PC-3 (cell line): Measurements from ENCODE around the gene RRP9. TPM values are rescaled to one million over a fixed set of nuclear protein-coding genes. Genes with fewer than 3 reads are reported as not detected.

Experiments used
- ATAC-seq: fragments of 200-7000 bp; cut with Tn5 transposase; 2 replicates; pipeline ENCODE4 v1.9.1; 2020; ENCODE audit warnings: mild to moderate bottlenecking, moderate library complexity
- BruUV-seq: library from RNA; stranded (reverse); fragments of 400-500 nt; replicated peaks from 2 replicates; lab custom pipeline; 2021; lab: Mats Ljungman, UMichigan
- CTCF ChIA-PET: fragments of 300-600 bp; sonication (Branson Sonifier 250); formaldehyde crosslinking; loops from one replicate; lab custom pipeline; 2022; ENCODE audit warnings: antibody characterized with exemption; lab: Charles Lee
- POLR2A ChIA-PET: fragments of 300-600 bp; sonication (Branson Sonifier 250); formaldehyde crosslinking; loops from one replicate; lab custom pipeline; 2022; ENCODE audit warnings: antibody characterized with exemption; ENCODE audit not compliant: unreplicated experiment; lab: Charles Lee
- DNase-seq: peaks from one replicate; pipeline ENCODE4 v3.0.0-alpha.2; 2015
- H2AFZ ChIP-seq: fragments of 300-600 bp; sonication (generic); 2 replicates; pipeline ENCODE4 v1.6.0; 2016; ENCODE audit warnings: antibody characterized with exemption, low read length
- H3F3A ChIP-seq: fragments of 300-600 bp; sonication (generic); one replicate; pipeline ENCODE4 v1.6.0; 2017; ENCODE audit warnings: antibody characterized with exemption, low read length, control low read depth, mild to moderate bottlenecking; ENCODE audit not compliant: unreplicated experiment
- H3K27ac ChIP-seq: fragments of 300-600 bp; sonication (generic); 2 replicates; pipeline ENCODE4 v1.5.1; 2016; ENCODE audit warnings: mild to moderate bottlenecking, low read length
- H3K27me3 ChIP-seq: fragments of 300-600 bp; sonication (generic); 2 replicates; pipeline ENCODE4 v1.6.1; 2016; ENCODE audit warnings: low read length, mixed read lengths
- H3K36me3 ChIP-seq: fragments of 300-600 bp; sonication (generic); 2 replicates; pipeline ENCODE4 v1.6.1; 2016; ENCODE audit warnings: low read depth, mixed run types, low read length, mixed read lengths
- H3K4me1 ChIP-seq: fragments of 300-600 bp; sonication (generic); 2 replicates; pipeline ENCODE4 v1.5.1; 2016; ENCODE audit warnings: low read length; ENCODE audit not compliant: insufficient read depth
- H3K4me2 ChIP-seq: fragments of 300-600 bp; sonication (generic); 2 replicates; pipeline ENCODE4 v1.6.0; 2016; ENCODE audit warnings: low read length
- H3K4me3 ChIP-seq: fragments of 300-600 bp; sonication (generic); 2 replicates; pipeline ENCODE4 v1.5.1; 2016; ENCODE audit warnings: mild to moderate bottlenecking, low read length, mixed read lengths
- H3K79me2 ChIP-seq: fragments of 300-600 bp; sonication (generic); 2 replicates; pipeline ENCODE4 v1.6.1; 2017; ENCODE audit warnings: low read length, mixed read lengths
- H3K9ac ChIP-seq: fragments of 300-600 bp; sonication (generic); 2 replicates; pipeline ENCODE4 v1.6.0; 2016; ENCODE audit warnings: mild to moderate bottlenecking, low read length
- H3K9me2 ChIP-seq: fragments of 300-600 bp; sonication (generic); replicated peaks from 2 replicates; pipeline ENCODE4 v1.6.1; 2016; ENCODE audit warnings: mixed run types, low read length, mixed read lengths
- H3K9me3 ChIP-seq: fragments of 300-600 bp; sonication (generic); 2 replicates; pipeline ENCODE4 v1.6.1; 2016; ENCODE audit warnings: low read length, mixed read lengths
- H4K20me1 ChIP-seq: fragments of 300-600 bp; sonication (generic); 2 replicates; pipeline ENCODE4 v1.6.1; 2016; ENCODE audit warnings: low read length, mixed read lengths
- EZH2 ChIP-seq: fragments of 300-600 bp; sonication (generic); IDR thresholded peaks from one replicate; pipeline ENCODE4 v1.6.1; 2017; ENCODE audit warnings: antibody characterized with exemption, mild to moderate bottlenecking, low read length; ENCODE audit not compliant: unreplicated experiment
- EZH2phosphoT487 ChIP-seq: fragments of 300-600 bp; sonication (generic); IDR thresholded peaks from 2 replicates; pipeline ENCODE4 v1.6.1; 2018; ENCODE audit warnings: mild to moderate bottlenecking, antibody characterized with exemption, low read length, borderline replicate concordance
- intact Hi-C: fragments of 100-400 bp; cut with micrococcal nuclease; formaldehyde crosslinking; loops from 2 replicates; pipeline ENCODE4 v1.9.0; 2023
- total RNA-seq: library from RNA; depleted of rRNA; stranded (reverse); fragments of >200 nt; gene quantifications from 2 replicates; pipeline ENCODE4 v1.2.3, GENCODE V29; 2014
- TF ChIP-seq, protein P1 (sequence below): fragments of 300-600 bp; sonication (generic); conservative IDR thresholded peaks from 2 replicates; pipeline ENCODE4 v1.5.1; 2017; ENCODE audit warnings: antibody characterized with exemption, low read depth, mild to moderate bottlenecking, low read length

The RRP9 gene
- total RNA-seq, 1 experiment from 2014 or later: 95.0 TPM

DNA sequence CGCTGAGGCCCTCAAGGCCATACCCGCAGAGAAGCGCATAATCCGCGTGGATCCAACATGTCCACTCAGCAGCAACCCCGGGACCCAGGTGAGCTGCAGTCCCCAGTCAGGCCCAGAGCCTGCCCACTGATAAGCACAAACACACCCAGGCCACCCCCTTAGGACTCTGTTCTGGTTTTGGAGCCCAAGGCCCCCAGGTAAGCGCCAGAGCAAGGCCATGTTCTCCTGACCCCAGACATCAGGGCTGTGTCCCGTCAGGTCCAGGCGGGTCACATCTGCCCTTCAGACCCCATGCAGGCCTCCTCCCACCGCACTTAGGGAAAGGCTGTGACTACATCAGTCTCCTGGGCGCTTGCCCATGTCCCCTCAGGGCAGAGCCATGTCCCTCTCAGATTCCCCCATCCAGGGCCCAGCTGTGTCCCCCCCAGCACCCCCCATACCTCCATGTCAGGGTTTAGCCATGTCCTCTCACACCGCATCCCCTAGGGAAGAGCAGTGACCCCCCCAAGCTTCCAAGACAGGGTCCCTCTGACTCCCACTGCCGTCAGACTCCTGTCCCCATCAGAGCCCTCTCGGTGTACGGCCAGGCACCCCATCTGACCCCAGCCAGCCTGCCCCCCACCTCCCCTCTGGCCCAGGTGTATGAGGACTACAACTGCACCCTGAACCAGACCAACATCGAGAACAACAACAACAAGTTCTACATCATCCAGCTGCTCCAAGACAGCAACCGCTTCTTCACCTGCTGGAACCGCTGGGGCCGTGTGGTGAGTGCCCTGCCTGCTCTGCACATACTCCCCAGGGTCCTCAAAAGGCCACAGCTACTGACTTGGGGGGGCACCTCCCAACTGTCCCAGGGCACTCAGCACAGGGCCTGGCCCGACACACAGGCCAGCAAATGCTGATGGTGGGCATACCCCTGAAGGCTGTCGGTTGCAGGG is 2.0 kb upstream of the RRP9 start:
- Histone ChIP-seq H3K4me2 (peak overlapping the region; percentile 81), H3K36me3 (peaks cover 10% of the 10 kb centered on the region; the same call in 1 of the 2 replicates), H3K27me3 (no peaks in the 10 kb centered on the region), H3K79me2 (peaks cover 30% of the 10 kb centered on the region), H2AFZ (no peak overlapping the region), H3K4me1 (peaks cover 33% of the 10 kb centered on the region), H4K20me1 (peaks cover 24% of the 10 kb centered on the region), H3F3A (no peaks in the 10 kb centered on the region), H3K9me3 (no peaks in the 10 kb centered on the region), H3K9me2 (no peaks in the 10 kb centered on the region), H3K9ac (peak overlapping the region; percentile 84), H3K27ac (peak overlapping the region; percentile 81), H3K4me3 (no peak overlapping the region)
- ChIA-PET CTCF (interaction anchor here (0.6 to 2.8 kb wide), 2 partner anchors 8 to 30 kb away, joined by 4 to 46 read pairs; partner anchors contain the start of genes ABHD14A and ABHD14B), POLR2A (interaction anchor here (0.5 to 1.2 kb wide), 8 partner anchors 22 to 1600 kb away, joined by 3 to 26 read pairs (median 4); partner anchors contain the start of genes ACY1 and DCAF1)
- TF ChIP-seq, protein P1, sequence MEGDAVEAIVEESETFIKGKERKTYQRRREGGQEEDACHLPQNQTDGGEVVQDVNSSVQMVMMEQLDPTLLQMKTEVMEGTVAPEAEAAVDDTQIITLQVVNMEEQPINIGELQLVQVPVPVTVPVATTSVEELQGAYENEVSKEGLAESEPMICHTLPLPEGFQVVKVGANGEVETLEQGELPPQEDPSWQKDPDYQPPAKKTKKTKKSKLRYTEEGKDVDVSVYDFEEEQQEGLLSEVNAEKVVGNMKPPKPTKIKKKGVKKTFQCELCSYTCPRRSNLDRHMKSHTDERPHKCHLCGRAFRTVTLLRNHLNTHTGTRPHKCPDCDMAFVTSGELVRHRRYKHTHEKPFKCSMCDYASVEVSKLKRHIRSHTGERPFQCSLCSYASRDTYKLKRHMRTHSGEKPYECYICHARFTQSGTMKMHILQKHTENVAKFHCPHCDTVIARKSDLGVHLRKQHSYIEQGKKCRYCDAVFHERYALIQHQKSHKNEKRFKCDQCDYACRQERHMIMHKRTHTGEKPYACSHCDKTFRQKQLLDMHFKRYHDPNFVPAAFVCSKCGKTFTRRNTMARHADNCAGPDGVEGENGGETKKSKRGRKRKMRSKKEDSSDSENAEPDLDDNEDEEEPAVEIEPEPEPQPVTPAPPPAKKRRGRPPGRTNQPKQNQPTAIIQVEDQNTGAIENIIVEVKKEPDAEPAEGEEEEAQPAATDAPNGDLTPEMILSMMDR: no peak
- TF ChIP-seq EZH2phosphoT487: no peak
- TF ChIP-seq EZH2: no peak
- DNase-seq (no peak), ATAC-seq (no peak)
- BruUV-seq: no TSS peak
- intact Hi-C loops: loop anchor here (2.0 to 5.0 kb wide), 3 partner anchors 39 to 271 kb away; partner anchors contain the start of genes ACY1 and TEX264

DNA sequence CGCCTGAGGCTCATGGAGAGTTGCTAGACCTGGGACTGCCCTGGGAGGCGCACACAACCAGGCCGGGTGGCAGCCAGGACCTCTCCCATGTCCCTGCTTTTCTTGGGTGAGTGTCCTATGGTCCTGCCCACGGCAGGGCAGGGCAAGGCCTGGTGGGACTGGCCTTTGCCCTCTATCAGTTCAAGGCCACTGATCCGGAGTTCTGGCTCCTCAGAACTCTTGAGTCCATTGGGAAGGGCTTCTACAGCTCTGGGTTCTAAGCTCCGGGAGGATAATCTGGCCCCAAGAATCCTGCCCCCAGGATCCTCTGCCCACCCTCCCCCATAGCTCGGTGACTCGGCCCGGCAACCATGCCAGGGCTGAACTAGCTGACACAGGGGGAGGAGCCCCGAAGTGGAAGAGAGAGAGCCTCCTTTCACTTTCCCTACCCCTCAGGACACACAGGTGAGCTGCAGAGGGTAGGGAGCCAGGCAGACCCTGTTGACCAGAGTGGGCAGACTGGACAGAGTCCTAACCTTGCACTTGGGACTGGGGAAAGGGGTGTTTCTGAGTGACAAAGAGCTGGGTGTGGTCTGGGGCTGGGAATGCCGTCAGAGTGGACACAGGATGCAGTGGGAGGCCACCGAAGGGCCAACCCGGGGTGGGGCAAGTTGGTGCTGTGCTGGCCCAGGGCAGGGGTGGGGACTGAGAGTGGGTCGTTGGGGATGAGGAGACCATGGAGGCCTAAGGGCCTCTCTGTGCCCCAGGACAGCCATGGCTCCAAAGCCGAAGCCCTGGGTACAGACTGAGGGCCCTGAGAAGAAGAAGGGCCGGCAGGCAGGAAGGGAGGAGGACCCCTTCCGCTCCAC is 1.1 kb upstream of the RRP9 start:
- Histone ChIP-seq H3K9ac (peak overlapping the region; percentile 84), H2AFZ (peak overlapping the region; percentile 71), H3K36me3 (peaks cover 17% of the 10 kb centered on the region; the same call in 1 of the 2 replicates), H3K4me3 (peak overlapping the region; percentile 53), H4K20me1 (peaks cover 28% of the 10 kb centered on the region), H3K4me1 (peaks cover 33% of the 10 kb centered on the region), H3K4me2 (peak overlapping the region; percentile 81), H3K79me2 (peaks cover 39% of the 10 kb centered on the region), H3F3A (no peaks in the 10 kb centered on the region), H3K27ac (peak overlapping the region; percentile 81), H3K9me2 (no peaks in the 10 kb centered on the region), H3K27me3 (no peaks in the 10 kb centered on the region), H3K9me3 (no peaks in the 10 kb centered on the region)
- DNase-seq (peak; percentile 70), ATAC-seq (peak; percentile 30)
- CTCF ChIA-PET: interaction anchor here (0.6 to 2.8 kb wide), 6 partner anchors 9 to 505 kb away, joined by 4 to 46 read pairs (median 6); partner anchors contain the start of genes ABHD14A, ABHD14B and POC1A
- intact Hi-C loops: loop anchor here (1.0 to 5.0 kb wide), 6 partner anchors 31 to 271 kb away; partner anchors contain the start of genes ABHD14B, ACY1 and TEX264
- BruUV-seq: TSS peak; percentile 91
- POLR2A ChIA-PET: interaction anchor here (0.5 to 1.2 kb wide), 9 partner anchors 23 to 1599 kb away, joined by 3 to 26 read pairs (median 5); partner anchors contain the start of genes ACY1 and DCAF1
- TF ChIP-seq, protein P1: no peak
- TF ChIP-seq EZH2 (no peak), EZH2phosphoT487 (no peak)
